ENCODE data around the gene LAP3. TPM values are rescaled to one million over a fixed set of nuclear protein-coding genes. Genes with fewer than 3 reads are reported as not detected.

Gene LAP3
- total RNA-seq, 4 donors from 2014 or later, result 72.3 to 117 (median 78.9) TPM

GRCh38 chr4:17578482-17578891 lies 1.5 kb downstream of the LAP3 start:
- Histone ChIP-seq H3K27ac (replicated peaks in 1 of 4) (peak overlapping the region; percentile 89 to 97 (median 93)), H3K9me3 (no peaks in the 10 kb centered on the region), H3K4me1 (peaks cover 25 to 41% (median 34%) of the 10 kb centered on the region in 4 donors), H3K27me3 (no peaks in the 10 kb centered on the region), H3K36me3 (peaks cover 15 to 40% (median 29%) of the 10 kb centered on the region in 4 donors), H3K4me3 (peak overlapping the region; percentile 73 to 88 (median 78))
- intact Hi-C loops (cut with DNase I), result loop anchor here (5.0 kb wide), 2 partner anchors 234 to 444 kb away; partner anchors contain the start of genes DCAF16, LCORL and NCAPG
- WGBS, result 65% methylated on average over 6 of the region's 6 CpGs
- DNase-seq (ENCODE audit: extremely low spot score), result no peak
- TF ChIP-seq CTCF (IDR thresholded peaks at IDR 0.05) (no peak), POLR2A (IDR thresholded peaks at IDR 0.05; ENCODE audit: low read depth) (no peak), EP300 (IDR thresholded peaks at IDR 0.05) (no peak), POLR2AphosphoS5 (IDR thresholded peaks at IDR 0.05) (no peak)

GRCh38 chr4:17580969-17581368 lies 4.0 kb downstream of the LAP3 start:
- Histone ChIP-seq H3K4me3 (no peak overlapping the region), H3K9me3 (no peaks in the 10 kb centered on the region), H3K27ac (replicated peaks in 1 of 4) (peak overlapping the region in 2 of 4 donors; percentile 19 to 90), H3K36me3 (peaks cover 38 to 64% (median 54%) of the 10 kb centered on the region in 4 donors), H3K4me1 (peaks cover 25 to 41% (median 34%) of the 10 kb centered on the region in 4 donors), H3K27me3 (no peaks in the 10 kb centered on the region)
- 73% methylated on average over 7 of the region's 7 CpGs for WGBS
- intact Hi-C loops (cut with DNase I), result no loop called here
- no peak for TF ChIP-seq CTCF (IDR thresholded peaks at IDR 0.05)
- no peak for TF ChIP-seq POLR2AphosphoS5 (IDR thresholded peaks at IDR 0.05)
- TF ChIP-seq POLR2A (IDR thresholded peaks at IDR 0.05; ENCODE audit: low read depth), result no peak
- no peak for TF ChIP-seq EP300 (IDR thresholded peaks at IDR 0.05)
- no peak for DNase-seq (ENCODE audit: extremely low spot score)

DNA sequence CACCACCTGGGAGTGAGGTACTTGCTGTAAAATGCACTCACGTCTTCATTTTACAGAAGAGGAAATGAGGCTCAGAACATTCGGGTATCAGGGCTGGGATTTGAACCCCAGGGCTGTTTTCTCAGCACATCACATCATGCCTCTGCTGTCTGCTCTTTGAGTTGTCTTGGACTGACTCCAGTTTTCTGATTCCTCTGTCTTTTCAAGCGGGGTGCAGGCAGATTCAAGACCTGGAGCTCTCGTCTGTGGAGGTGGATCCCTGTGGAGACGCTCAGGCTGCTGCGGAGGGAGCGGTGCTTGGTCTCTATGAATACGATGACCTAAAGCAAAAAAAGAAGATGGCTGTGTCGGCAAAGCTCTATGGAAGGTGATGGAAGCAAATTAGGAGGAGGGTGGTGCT lies 6.3 kb downstream of the LAP3 start:
- intact Hi-C loops (cut with DNase I), result no loop called here
- Histone ChIP-seq H3K27ac (replicated peaks in 1 of 4) (no peak overlapping the region), H3K4me3 (no peak overlapping the region), H3K27me3 (no peaks in the 10 kb centered on the region), H3K9me3 (no peaks in the 10 kb centered on the region), H3K4me1 (peaks cover 19 to 29% (median 22%) of the 10 kb centered on the region in 4 donors), H3K36me3 (peaks cover 52 to 87% (median 73%) of the 10 kb centered on the region in 4 donors)
- no peak for DNase-seq (ENCODE audit: extremely low spot score)
- WGBS, result 88% methylated on average over 9 of the region's 9 CpGs
- TF ChIP-seq CTCF (IDR thresholded peaks at IDR 0.05) (no peak), EP300 (IDR thresholded peaks at IDR 0.05) (no peak), POLR2A (IDR thresholded peaks at IDR 0.05; ENCODE audit: low read depth) (no peak), POLR2AphosphoS5 (IDR thresholded peaks at IDR 0.05) (no peak)

GRCh38 chr4:17583941-17584340 lies 6.9 kb downstream of the LAP3 start:
- Histone ChIP-seq H3K27ac (replicated peaks in 1 of 4) (no peak overlapping the region), H3K4me1 (peaks cover 13 to 22% (median 15%) of the 10 kb centered on the region in 4 donors), H3K4me3 (no peak overlapping the region), H3K36me3 (peaks cover 58 to 93% (median 80%) of the 10 kb centered on the region in 4 donors), H3K9me3 (no peaks in the 10 kb centered on the region), H3K27me3 (no peaks in the 10 kb centered on the region)
- no peak for TF ChIP-seq POLR2AphosphoS5 (IDR thresholded peaks at IDR 0.05)
- TF ChIP-seq POLR2A (IDR thresholded peaks at IDR 0.05; ENCODE audit: low read depth), result no peak
- no peak for TF ChIP-seq CTCF (IDR thresholded peaks at IDR 0.05)
- TF ChIP-seq EP300 (IDR thresholded peaks at IDR 0.05), result no peak
- no peak for DNase-seq (ENCODE audit: extremely low spot score)
- 89% methylated on average over 4 of the region's 4 CpGs for WGBS
- intact Hi-C loops (cut with DNase I), result no loop called here
